ENCODE data around the gene AICDA. TPM values are rescaled to one million over a fixed set of nuclear protein-coding genes. Genes with fewer than 3 reads are reported as not detected.

AICDA gene
- total and polyA plus RNA-seq, 10 of the 15 experiments (the other 5 are each of a cell fraction or from before 2014, with no cell fraction given), result 9.4 to 24.9 (median 16.6) TPM

- ChIA-PET RAD21 (ENCODE audit: unreplicated experiment) (no interaction called here), POLR2A (no interaction called here), SMC1A (ENCODE audit: uncharacterized antibody, unreplicated experiment) (no interaction called here), CTCF (interaction anchor here (1.1 kb wide), 2 partner anchors 42 to 63 kb away, joined by 3 read pairs; no protein-coding TSS in a partner anchor)
- Histone ChIP-seq H3K4me2 (ENCODE audit: control insufficient read depth, insufficient read depth) (no peak overlapping the region; the same call in 1 of the 2 replicates), H4K20me1 (ENCODE audit: control insufficient read depth, insufficient read depth) (no peaks in the 10 kb centered on the region), H3K9ac (ENCODE audit: control insufficient read depth, insufficient read depth, low read length) (no peak overlapping the region), H3K27ac (ENCODE audit: control insufficient read depth, insufficient read depth) (no peak overlapping the region), H3K9me3 (replicated peaks; ENCODE audit: control insufficient read depth, insufficient read depth, low read length) (no peaks in the 10 kb centered on the region), H3K79me2 (ENCODE audit: control insufficient read depth, insufficient read depth, low read length) (peaks cover 9% of the 10 kb centered on the region), H3K4me1 (ENCODE audit: control insufficient read depth, insufficient read depth, low read length) (peaks cover 22% of the 10 kb centered on the region), H2AFZ (ENCODE audit: control insufficient read depth, low read depth, low read length) (no peak overlapping the region), H3K27me3 (replicated peaks in 1 of 2; ENCODE audit: control insufficient read depth in 2 of 2, insufficient read depth in 2 of 2, low read length in 1 of 2) (no peaks in the 10 kb centered on the region), H3K36me3 (ENCODE audit: control insufficient read depth in 2 of 2, insufficient read depth in 2 of 2, low read length in 1 of 2) (peaks cover 0 to 4% of the 10 kb centered on the region in 2 experiments), H3K4me3 (no peak overlapping the region)
- no peak for DNase-seq (ENCODE audit: low read depth, low spot score)
- TF ChIP-seq HDGF (IDR thresholded peaks at IDR 0.05), result no peak
- no peak for TF ChIP-seq CBFB (IDR thresholded peaks at IDR 0.05; ENCODE audit: low read depth)
- TF ChIP-seq POLR2A (IDR thresholded peaks at IDR 0.05; ENCODE audit: low read depth, low read length), result no peak
- TF ChIP-seq POLR2AphosphoS2 (IDR thresholded peaks at IDR 0.05; ENCODE audit: low read depth, low read length), result no peak
- no peak for TF ChIP-seq JUND (IDR thresholded peaks at IDR 0.05; ENCODE audit: low read depth, low read length)
- TF ChIP-seq BCL3 (IDR thresholded peaks at IDR 0.05; ENCODE audit: borderline replicate concordance, insufficient read depth, low read depth, low read length, poor library complexity, severe bottlenecking), result no peak
- TF ChIP-seq NR2C2 (IDR thresholded peaks at IDR 0.05; ENCODE audit: borderline replicate concordance, control insufficient read depth, insufficient read length, low read depth), result no peak
- TF ChIP-seq TAF1 (IDR thresholded peaks at IDR 0.05; ENCODE audit: borderline replicate concordance, low read depth, low read length), result no peak
- no peak for TF ChIP-seq KLF5 (IDR thresholded peaks at IDR 0.05; ENCODE audit: partially characterized antibody)
- TF ChIP-seq SRF (IDR thresholded peaks at IDR 0.05; ENCODE audit: low read depth in 2 of 2, low read length in 2 of 2), result no peak
- TF ChIP-seq RB1 (IDR thresholded peaks at IDR 0.05; ENCODE audit: borderline replicate concordance), result no peak
- WGBS (ENCODE audit: insufficient coverage, insufficient replicate concordance, low lambda C conversion rate, missing lambda C conversion rate), result 88% methylated on average over 6 of the region's 6 CpGs
- in situ Hi-C loops (cut with MboI), result no loop called here
- no peak for FAIRE-seq
- ATAC-seq, result no peak
- no TSS peak for BruUV-seq (replicated peaks)
- intact Hi-C loops (cut with micrococcal nuclease; ENCODE audit: unreplicated experiment), result loop anchor here (5.0 kb wide), 1 partner anchor 285 kb away; no protein-coding TSS in a partner anchor
These were observed 5.8 kb downstream of the AICDA start for GRCh38 chr12:8606890-8607289.

Data from GM12878 (cell line).